ENCODE measurements around the gene SNUPN. TPM values are rescaled to one million over a fixed set of nuclear protein-coding genes. Genes with fewer than 3 reads are reported as not detected.

The SNUPN gene
- total RNA-seq, 4 donors from 2014 or later = 16.3 to 35.1 (median 23.7) TPM

DNA sequence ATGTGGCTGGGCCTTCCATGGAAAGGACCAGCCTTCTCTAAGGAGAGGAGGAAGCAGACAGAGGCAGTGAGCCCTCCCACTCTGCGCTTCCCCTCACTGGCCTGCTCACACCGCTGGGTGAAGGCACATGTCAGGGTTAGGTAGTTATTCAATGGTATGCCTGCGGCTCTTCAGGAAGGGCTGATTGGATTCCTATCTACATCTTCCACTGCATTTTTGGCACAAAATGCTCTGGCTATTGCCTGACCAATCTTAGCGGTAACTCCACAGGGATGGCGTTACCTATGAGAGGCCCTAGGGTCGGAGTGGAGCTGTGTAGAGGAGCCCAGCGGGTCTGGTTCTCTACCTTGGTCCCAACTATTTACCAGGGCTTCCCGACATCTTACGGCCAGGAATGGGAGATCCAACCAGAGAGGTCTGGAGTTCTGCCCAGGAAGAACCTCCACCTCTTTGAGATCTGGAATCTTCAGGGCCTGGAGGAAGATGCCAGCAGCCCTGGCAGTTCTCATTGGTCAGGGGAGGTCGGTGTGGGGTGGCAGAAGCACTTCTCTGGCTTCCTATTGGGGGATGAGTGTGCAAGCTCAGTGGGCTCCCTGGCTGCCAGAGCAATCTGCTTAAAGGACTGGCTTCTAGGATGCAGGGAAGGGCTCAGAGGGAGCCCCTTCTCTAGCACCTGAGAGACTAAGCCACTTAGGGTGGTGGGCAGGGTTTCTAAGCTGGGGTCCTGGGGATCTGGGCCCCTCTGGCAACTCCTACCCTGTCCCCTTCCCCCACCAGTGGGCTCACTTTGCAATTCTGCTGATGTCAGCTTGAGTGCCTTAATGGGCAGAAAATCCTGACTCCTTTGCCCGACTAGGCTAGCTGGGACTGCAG, 46.4 kb upstream of the SNUPN start:
- H3K36me3 ChIP-seq = peaks cover 0 to 21% (median 0%) of the 10 kb centered on the region in 3 donors
- H3K4me3 ChIP-seq = no peak overlapping the region
- peak overlapping the region in 3 of 4 donors; percentile 77 to 87 (median 86) for H3K27ac ChIP-seq
- DNase-seq (ENCODE audit: low spot score in 2 of 2) = no peak
- no peak for TF ChIP-seq POLR2A (IDR thresholded peaks at IDR 0.05)
- TF ChIP-seq, protein P1, sequence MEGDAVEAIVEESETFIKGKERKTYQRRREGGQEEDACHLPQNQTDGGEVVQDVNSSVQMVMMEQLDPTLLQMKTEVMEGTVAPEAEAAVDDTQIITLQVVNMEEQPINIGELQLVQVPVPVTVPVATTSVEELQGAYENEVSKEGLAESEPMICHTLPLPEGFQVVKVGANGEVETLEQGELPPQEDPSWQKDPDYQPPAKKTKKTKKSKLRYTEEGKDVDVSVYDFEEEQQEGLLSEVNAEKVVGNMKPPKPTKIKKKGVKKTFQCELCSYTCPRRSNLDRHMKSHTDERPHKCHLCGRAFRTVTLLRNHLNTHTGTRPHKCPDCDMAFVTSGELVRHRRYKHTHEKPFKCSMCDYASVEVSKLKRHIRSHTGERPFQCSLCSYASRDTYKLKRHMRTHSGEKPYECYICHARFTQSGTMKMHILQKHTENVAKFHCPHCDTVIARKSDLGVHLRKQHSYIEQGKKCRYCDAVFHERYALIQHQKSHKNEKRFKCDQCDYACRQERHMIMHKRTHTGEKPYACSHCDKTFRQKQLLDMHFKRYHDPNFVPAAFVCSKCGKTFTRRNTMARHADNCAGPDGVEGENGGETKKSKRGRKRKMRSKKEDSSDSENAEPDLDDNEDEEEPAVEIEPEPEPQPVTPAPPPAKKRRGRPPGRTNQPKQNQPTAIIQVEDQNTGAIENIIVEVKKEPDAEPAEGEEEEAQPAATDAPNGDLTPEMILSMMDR (IDR thresholded peaks at IDR 0.05) = no peak
- 67 to 71% methylated on average over 11 of the region's 11 CpGs for WGBS, 2 donors
- H3K4me1 ChIP-seq = peaks cover 0 to 72% (median 38%) of the 10 kb centered on the region in 4 donors
- H3K27me3 ChIP-seq = no peaks in the 10 kb centered on the region
- H3K9me3 ChIP-seq = no peaks in the 10 kb centered on the region

DNA sequence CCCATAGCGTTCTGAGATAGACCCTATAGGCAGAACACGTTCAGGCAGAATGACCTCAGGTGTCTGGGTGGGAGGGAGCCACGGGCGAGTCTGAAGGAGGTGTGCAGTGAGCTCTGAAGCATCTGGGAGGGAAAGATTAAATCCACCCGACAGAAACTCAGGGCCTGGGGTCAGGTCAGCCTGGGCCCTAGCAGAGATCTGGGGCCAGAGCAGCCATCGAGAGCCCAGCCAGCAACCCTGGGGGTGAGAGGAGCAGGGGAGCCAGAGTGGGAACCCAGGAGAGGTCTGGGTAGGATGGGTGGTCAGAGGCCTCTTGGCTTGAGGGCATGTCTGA, 44.3 kb upstream of the SNUPN start:
- TF ChIP-seq POLR2A (IDR thresholded peaks at IDR 0.05) = no peak
- whole genome bisulfite sequencing, 2 donors = 65 to 73% methylated on average over 6 of the region's 6 CpGs
- H3K4me1 ChIP-seq = peaks cover 0 to 68% (median 39%) of the 10 kb centered on the region in 4 donors

DNA sequence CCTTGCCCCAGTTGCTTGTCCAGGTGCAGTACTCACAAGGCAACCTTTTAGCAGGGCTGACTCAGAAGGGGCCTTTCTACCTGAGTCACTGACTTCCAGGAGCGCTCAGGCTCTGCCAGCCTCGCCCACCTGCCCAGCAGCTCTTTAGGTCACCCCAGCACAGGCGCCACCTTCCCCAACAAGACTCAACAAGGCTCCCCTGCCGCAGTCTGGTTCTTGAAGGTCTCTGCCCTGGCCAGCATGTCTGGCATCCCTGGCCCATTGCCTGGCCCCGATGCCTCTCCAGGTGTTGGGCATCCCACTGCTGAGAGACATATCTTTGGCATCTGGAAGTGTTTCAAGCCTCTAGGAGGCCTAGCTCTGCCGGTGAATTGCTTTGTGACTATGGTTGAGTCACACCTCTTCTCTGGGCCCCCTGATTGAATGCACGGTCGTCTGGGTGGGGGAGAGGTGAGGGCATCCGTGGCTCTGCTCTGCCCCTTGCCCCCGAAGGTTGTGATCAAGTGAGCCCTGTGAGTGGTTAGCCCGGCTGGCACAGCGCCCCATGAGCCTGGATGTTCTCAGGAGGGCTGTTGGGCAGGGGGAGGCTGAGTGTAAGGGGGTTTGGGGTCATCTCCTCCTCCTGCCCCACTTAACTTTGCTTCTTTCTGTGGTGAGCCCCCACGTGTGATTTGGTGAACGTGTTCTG, 43.8 kb upstream of the SNUPN start:
- TF ChIP-seq POLR2A (IDR thresholded peaks at IDR 0.05) (no peak), EP300 (IDR thresholded peaks at IDR 0.05) (no peak)
- TF ChIP-seq, protein P1 (IDR thresholded peaks at IDR 0.05) = no peak
- Histone ChIP-seq H3K4me3 (no peak overlapping the region), H3K27me3 (no peaks in the 10 kb centered on the region), H3K36me3 (no peaks in the 10 kb centered on the region), H3K9me3 (no peaks in the 10 kb centered on the region), H3K4me1 (peaks cover 0 to 63% (median 37%) of the 10 kb centered on the region in 4 donors), H3K27ac (peak overlapping the region in 1 of 4 donors; percentile 18)
- no peak for DNase-seq (ENCODE audit: low spot score in 2 of 2)
- WGBS, 2 donors = 77 to 82% methylated on average over 14 of the region's 14 CpGs

More for the DNA sequence above, 44.3 kb upstream of the SNUPN start:
- H3K9me3 ChIP-seq = no peaks in the 10 kb centered on the region
- H3K36me3 ChIP-seq = no peaks in the 10 kb centered on the region
- H3K27ac ChIP-seq = peak overlapping the region in 2 of 4 donors; percentile 4 to 11
- DNase-seq (ENCODE audit: low spot score in 2 of 2) = no peak
- H3K4me3 ChIP-seq = no peak overlapping the region
- H3K27me3 ChIP-seq = no peaks in the 10 kb centered on the region

DNA sequence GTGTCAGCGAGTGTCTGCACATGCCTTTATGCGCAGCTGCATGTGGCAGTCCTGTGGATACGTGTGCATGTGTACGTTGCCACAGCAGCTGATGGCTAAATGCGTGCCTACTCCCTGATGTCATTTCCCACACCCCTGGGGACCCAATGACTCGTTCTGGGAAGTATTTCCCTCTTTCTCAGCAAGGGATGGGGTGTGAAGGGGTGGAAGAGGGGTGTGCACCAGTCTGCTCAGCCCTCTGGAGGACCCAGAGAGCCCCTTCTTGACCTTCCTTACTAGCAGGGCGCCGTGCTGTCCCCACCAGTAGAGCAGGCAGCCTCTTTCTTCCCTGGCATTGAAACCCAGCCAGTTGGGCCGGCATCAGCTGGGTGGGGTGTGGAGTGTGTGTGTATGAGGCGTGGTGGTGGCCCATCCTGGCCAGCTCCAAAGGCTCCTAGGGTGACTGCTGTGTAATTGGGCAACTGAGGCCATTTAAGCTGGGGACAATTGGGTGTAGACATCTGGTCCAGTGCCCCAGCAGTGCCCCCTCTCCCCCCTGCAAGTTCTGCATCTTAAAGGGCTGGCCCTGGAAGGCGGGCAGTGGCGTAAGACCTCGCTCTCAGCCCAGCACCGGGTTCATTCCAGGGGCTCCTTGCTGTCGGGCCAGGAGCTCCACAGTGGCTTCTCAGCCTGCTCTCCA, 41.4 kb upstream of the SNUPN start:
- Histone ChIP-seq H3K4me1 (peaks cover 0 to 50% (median 21%) of the 10 kb centered on the region in 4 donors), H3K9me3 (no peaks in the 10 kb centered on the region)

DNA sequence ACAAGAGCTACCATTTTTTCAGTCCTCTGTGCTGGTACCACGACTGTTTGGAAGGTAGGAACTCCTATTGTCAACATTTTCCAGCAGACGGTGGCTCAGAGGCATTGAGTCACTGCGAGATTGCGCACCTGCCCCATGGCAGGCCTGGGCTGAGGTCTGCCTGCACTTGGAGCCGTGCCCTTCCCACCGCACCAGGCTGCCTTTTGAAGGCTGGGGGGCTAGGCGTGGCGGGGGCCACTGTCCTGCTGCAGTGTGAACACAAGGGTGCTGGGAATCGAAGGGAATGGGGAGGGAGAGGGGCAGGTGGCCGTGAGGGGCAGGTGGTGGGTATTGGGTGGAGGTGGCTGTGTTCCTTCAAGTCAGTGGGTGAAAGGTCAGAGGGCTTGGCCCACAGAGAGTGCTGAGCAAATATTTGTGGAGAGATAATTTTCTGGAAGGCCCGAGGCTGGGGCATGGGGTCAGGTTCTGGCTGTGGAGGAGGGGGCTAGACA, 38.5 kb upstream of the SNUPN start:
- peak overlapping the region in 2 of 4 donors; percentile 94 to 97 for H3K27ac ChIP-seq
- no peaks in the 10 kb centered on the region for H3K9me3 ChIP-seq
- H3K36me3 ChIP-seq = peaks cover 0 to 12% (median 0%) of the 10 kb centered on the region in 3 donors
- H3K4me1 ChIP-seq = peaks cover 0 to 69% (median 43%) of the 10 kb centered on the region in 4 donors
- no peak for TF ChIP-seq EP300 (IDR thresholded peaks at IDR 0.05)
- TF ChIP-seq POLR2A (IDR thresholded peaks at IDR 0.05) = no peak
- TF ChIP-seq, protein P1 (IDR thresholded peaks at IDR 0.05) = no peak
- no peaks in the 10 kb centered on the region for H3K27me3 ChIP-seq
- H3K4me3 ChIP-seq = no peak overlapping the region
- no peak for DNase-seq (ENCODE audit: low spot score in 2 of 2)
- 77 to 78% methylated on average over 11 of the region's 11 CpGs for WGBS, 2 donors

More for the DNA sequence above, 41.4 kb upstream of the SNUPN start:
- Histone ChIP-seq H3K4me3 (no peak overlapping the region), H3K27ac (peak overlapping the region; percentile 54 to 78 (median 67)), H3K36me3 (peaks cover 0 to 9% (median 0%) of the 10 kb centered on the region in 3 donors), H3K27me3 (no peaks in the 10 kb centered on the region)
- peak in 1 of 2 donors; percentile 47 for DNase-seq (ENCODE audit: low spot score in 2 of 2)
- WGBS, 2 donors = 32 to 48% methylated on average over 6 to 15 of the region's 15 CpGs
- TF ChIP-seq EP300 (IDR thresholded peaks at IDR 0.05) (peak in 1 of 2 donors; percentile 85), POLR2A (IDR thresholded peaks at IDR 0.05) (no peak)
- TF ChIP-seq, protein P1 (IDR thresholded peaks at IDR 0.05) = no peak

Data from tibial nerve (tissue), 4 donors.